H9 (cell line): Measurements from ENCODE around the gene GAL3ST2. TPM values are rescaled to one million over a fixed set of nuclear protein-coding genes. Genes with fewer than 3 reads are reported as not detected.

Source experiments
- DNase-seq: peaks from one replicate; pipeline ENCODE4 v3.0.0-alpha.2; 2017
- H2AFZ ChIP-seq: one replicate; pipeline ENCODE4 v1.6.1; 2013; ENCODE audit warnings: mild to moderate bottlenecking, low read length, control low read depth, moderate library complexity
- H2AK5ac ChIP-seq: 2 replicates; pipeline ENCODE4 v1.6.1; 2013; ENCODE audit warnings: low read length, control low read depth, mixed read lengths; ENCODE audit not compliant: insufficient read length
- H2BK120ac ChIP-seq: one replicate; pipeline ENCODE4 v1.6.1; 2013; ENCODE audit warnings: low read depth, mild to moderate bottlenecking, low read length, control low read depth, inconsistent platforms; ENCODE audit not compliant: poor library complexity, severe bottlenecking
- H2BK12ac ChIP-seq: 2 replicates; pipeline ENCODE4 v1.6.1; 2013; ENCODE audit warnings: low read length, control low read depth, mixed read lengths, low read depth; ENCODE audit not compliant: insufficient read length
- H2BK15ac ChIP-seq: 2 replicates; pipeline ENCODE4 v1.6.1; 2013; ENCODE audit warnings: low read depth, low read length, control low read depth
- H2BK20ac ChIP-seq: one replicate; pipeline ENCODE4 v1.6.1; 2013; ENCODE audit warnings: low read depth, mild to moderate bottlenecking, low read length, control low read depth, inconsistent platforms; ENCODE audit not compliant: poor library complexity, severe bottlenecking
- H2BK5ac ChIP-seq: 2 replicates; pipeline ENCODE4 v1.6.1; 2013; ENCODE audit warnings: low read length, control low read depth, mixed read lengths; ENCODE audit not compliant: insufficient read length
- H3K14ac ChIP-seq: 2 replicates; pipeline ENCODE4 v1.6.1; 2013; ENCODE audit warnings: low read length, control low read depth; ENCODE audit not compliant: insufficient read depth
- H3K18ac ChIP-seq: 2 replicates; pipeline ENCODE4 v1.6.1; 2013; ENCODE audit warnings: low read depth, mild to moderate bottlenecking, mixed read lengths, low read length, control low read depth; ENCODE audit not compliant: insufficient read length
- H3K23ac ChIP-seq: 2 replicates; pipeline ENCODE4 v1.6.1; 2013; ENCODE audit warnings: low read length, control low read depth, mixed read lengths, low read depth; ENCODE audit not compliant: insufficient read length
- H3K23me2 ChIP-seq: 2 replicates; pipeline ENCODE4 v1.6.1; 2013; ENCODE audit warnings: low read depth, mild to moderate bottlenecking, mixed read lengths, low read length, control low read depth; ENCODE audit not compliant: insufficient read length, poor library complexity, severe bottlenecking
- H3K27ac ChIP-seq: 2 replicates; pipeline ENCODE4 v1.5.1; 2013; ENCODE audit warnings: low read length, control low read depth, mixed read lengths, low read depth; ENCODE audit not compliant: insufficient read length
- H3K27me3 ChIP-seq: 2 replicates; pipeline ENCODE4 v1.6.1; 2013; ENCODE audit warnings: low read length, control low read depth, inconsistent platforms; ENCODE audit not compliant: insufficient read depth
- H3K4ac ChIP-seq: 2 replicates; pipeline ENCODE4 v1.6.1; 2013; ENCODE audit warnings: low read depth, mild to moderate bottlenecking, control low read depth, inconsistent platforms, low read length, moderate library complexity
- H3K4me1 ChIP-seq: 2 replicates; pipeline ENCODE4 v1.6.1; 2013; ENCODE audit warnings: low read length, control low read depth, inconsistent platforms; ENCODE audit not compliant: insufficient read depth
- H3K4me2 ChIP-seq: 2 replicates; pipeline ENCODE4 v1.6.1; 2013; ENCODE audit warnings: low read length, control low read depth, mixed read lengths; ENCODE audit not compliant: insufficient read length, insufficient read depth
- H3K56ac ChIP-seq: 2 replicates; pipeline ENCODE4 v1.6.1; 2013; ENCODE audit warnings: low read depth, mild to moderate bottlenecking, mixed read lengths, low read length, control low read depth; ENCODE audit not compliant: insufficient read length
- H3K79me1 ChIP-seq: 2 replicates; pipeline ENCODE4 v1.6.1; 2013; ENCODE audit warnings: low read depth, mild to moderate bottlenecking, moderate library complexity, low read length, control low read depth, inconsistent platforms; ENCODE audit not compliant: insufficient read depth, poor library complexity, severe bottlenecking
- H3K79me2 ChIP-seq: 2 replicates; pipeline ENCODE4 v1.6.1; 2013; ENCODE audit warnings: low read length, control low read depth, inconsistent platforms; ENCODE audit not compliant: insufficient read depth
- H3K9ac ChIP-seq: 2 replicates; pipeline ENCODE4 v1.6.1; 2013; ENCODE audit warnings: low read length, control low read depth, mixed read lengths; ENCODE audit not compliant: insufficient read length; ENCODE audit errors: extremely low read depth
- H3K9me3 ChIP-seq: one replicate; pipeline ENCODE4 v1.6.1; 2013; ENCODE audit warnings: low read depth, low read length, inconsistent platforms; ENCODE audit not compliant: control insufficient read depth
- H3T11ph ChIP-seq: one replicate; pipeline ENCODE4 v1.6.1; 2013; ENCODE audit warnings: mild to moderate bottlenecking, low read length, control low read depth, inconsistent platforms
- H4K20me1 ChIP-seq: one replicate; pipeline ENCODE4 v1.6.1; 2013; ENCODE audit not compliant: control insufficient read depth, insufficient read length, insufficient read depth
- H4K5ac ChIP-seq: 2 replicates; pipeline ENCODE4 v1.6.1; 2013; ENCODE audit warnings: low read depth, mild to moderate bottlenecking, mixed read lengths, low read length, control low read depth; ENCODE audit not compliant: insufficient read length
- H4K8ac ChIP-seq: replicated peaks from 2 replicates; pipeline ENCODE4 v1.6.1; 2013; ENCODE audit warnings: low read length, control low read depth, mixed read lengths, low read depth; ENCODE audit not compliant: insufficient read length
- H4K91ac ChIP-seq: 2 replicates; pipeline ENCODE4 v1.6.1; 2013; ENCODE audit warnings: low read depth, mild to moderate bottlenecking, moderate library complexity, mixed read lengths, low read length, control low read depth; ENCODE audit not compliant: insufficient read length
- H3K27ac Mint-ChIP-seq, 3 experiments: 2 replicates in 2 of 3; 3 replicates in 1 of 3; pipeline ENCODE4 v1.8.0; 2020 to 2021; ENCODE audit warnings: mixed read lengths in 3 of 3, mild to moderate bottlenecking in 1 of 3, moderate library complexity in 1 of 3
- H3K27me3 Mint-ChIP-seq: 2 replicates; pipeline ENCODE4 v1.8.0; 2021; ENCODE audit warnings: low read depth, mild to moderate bottlenecking, moderate library complexity, mixed read lengths
- H3K36me3 Mint-ChIP-seq, 3 experiments: 2 replicates in 2 of 3; 3 replicates in 1 of 3; pipeline ENCODE4 v1.8.0; 2020 to 2021; ENCODE audit warnings: low read depth in 3 of 3, mixed read lengths in 3 of 3; ENCODE audit not compliant: insufficient read depth in 1 of 3
- H3K4me1 Mint-ChIP-seq, 2 experiments: 2 replicates each; pipeline ENCODE4 v1.8.0; 2020; ENCODE audit warnings: mixed read lengths in 2 of 2
- H3K4me3 Mint-ChIP-seq, 2 experiments: 2 replicates in 1 of 2; 3 replicates in 1 of 2; pipeline ENCODE4 v1.8.0; 2020 to 2021; ENCODE audit warnings: mild to moderate bottlenecking in 2 of 2, mixed read lengths in 2 of 2, moderate library complexity in 1 of 2
- H3K9me3 Mint-ChIP-seq, 2 experiments: 2 replicates in 1 of 2; 3 replicates in 1 of 2; pipeline ENCODE4 v1.8.0; 2020; ENCODE audit warnings: mild to moderate bottlenecking in 2 of 2, mixed read lengths in 2 of 2, moderate library complexity in 1 of 2
- WGBS: extraction: QIAGEN DNeasy Blood & Tissue Kit; methylation state at CpG from one replicate; pipeline ENCODE4 v1.1.7; 2013; ENCODE audit warnings: missing lambda C conversion rate, low lambda C conversion rate, mixed read lengths; ENCODE audit not compliant: insufficient read length; ENCODE audit errors: extremely low coverage; 5-methylcytosine and 5-hydroxymethylcytosine counted together
- total RNA-seq: library from RNA; stranded (reverse); gene quantifications from 2 replicates; pipeline ENCODE4 v1.2.1, GENCODE V29; 2021
- TF ChIP-seq, protein P1 (sequence below): fragments of 200-600 bp; sonication (generic); conservative IDR thresholded peaks from 3 replicates; pipeline ENCODE4 v1.8.0; 2021; ENCODE audit warnings: antibody characterized with exemption, mild to moderate bottlenecking

Gene GAL3ST2
- total RNA-seq, 1 experiment from 2014 or later = 0.33 TPM

DNA sequence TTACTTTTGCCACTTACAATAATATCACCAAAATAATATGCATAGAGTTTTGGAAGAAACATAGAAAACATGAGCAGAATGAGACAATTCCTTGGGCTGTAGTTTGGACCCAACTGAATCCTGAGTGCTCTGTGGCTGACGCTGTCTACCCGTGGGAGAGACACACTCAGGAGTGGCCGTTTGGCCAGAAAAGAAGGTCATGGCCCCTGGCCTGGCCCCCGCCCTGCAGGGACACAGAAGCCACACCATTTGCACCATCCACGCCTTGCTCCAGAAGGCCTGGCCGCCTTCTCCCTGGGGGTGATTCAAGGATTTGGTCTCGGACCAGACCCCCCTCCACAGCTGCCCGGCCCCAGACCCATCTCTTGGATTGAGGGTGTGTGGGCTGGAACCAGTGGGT lies 48.6 kb upstream of the GAL3ST2 start:
- H4K5ac ChIP-seq = no peak overlapping the region
- H2BK5ac ChIP-seq = no peak overlapping the region
- no peak overlapping the region for H3K27ac Mint-ChIP-seq
- H2BK120ac ChIP-seq = no peak overlapping the region
- H3K56ac ChIP-seq = no peak overlapping the region
- no peak overlapping the region for H3K4me3 Mint-ChIP-seq
- no peak overlapping the region for H4K91ac ChIP-seq
- no peaks in the 10 kb centered on the region for H3K79me2 ChIP-seq
- no peaks in the 10 kb centered on the region for H3K27me3 ChIP-seq
- no peak overlapping the region for H2BK20ac ChIP-seq
- H3K4me2 ChIP-seq = no peak overlapping the region
- peaks cover 15 to 47% (median 33%) of the 10 kb centered on the region in 3 experiments for H3K36me3 Mint-ChIP-seq
- no peak overlapping the region for H2AK5ac ChIP-seq
- H3T11ph ChIP-seq = no peak overlapping the region
- H4K20me1 ChIP-seq = peaks cover 7% of the 10 kb centered on the region
- H3K9me3 Mint-ChIP-seq = peaks cover 5 to 9% of the 10 kb centered on the region in 2 experiments; a peak in 4 of 5 replicates
- peaks cover 11% of the 10 kb centered on the region for H3K27me3 Mint-ChIP-seq
- H3K27ac ChIP-seq = no peak overlapping the region
- no peak for DNase-seq
- H2BK15ac ChIP-seq = no peak overlapping the region
- H3K23me2 ChIP-seq = no peaks in the 10 kb centered on the region
- no peak overlapping the region for H4K8ac ChIP-seq
- no peak overlapping the region for H3K14ac ChIP-seq
- WGBS = no CpG with 5 or more reads among the region's 8 CpGs
- H3K4ac ChIP-seq = no peak overlapping the region
- no peak overlapping the region for H2AFZ ChIP-seq
- H2BK12ac ChIP-seq = no peak overlapping the region
- no peaks in the 10 kb centered on the region for H3K4me1 ChIP-seq
- 0 out of 4 replicates have a peak, but pooled peaks cover 2 to 5% of the 10 kb centered on the region in 2 experiments for H3K4me1 Mint-ChIP-seq
- H3K9ac ChIP-seq = no peak overlapping the region
- H3K79me1 ChIP-seq = no peaks in the 10 kb centered on the region
- no peak overlapping the region for H3K23ac ChIP-seq
- TF ChIP-seq, protein P1, sequence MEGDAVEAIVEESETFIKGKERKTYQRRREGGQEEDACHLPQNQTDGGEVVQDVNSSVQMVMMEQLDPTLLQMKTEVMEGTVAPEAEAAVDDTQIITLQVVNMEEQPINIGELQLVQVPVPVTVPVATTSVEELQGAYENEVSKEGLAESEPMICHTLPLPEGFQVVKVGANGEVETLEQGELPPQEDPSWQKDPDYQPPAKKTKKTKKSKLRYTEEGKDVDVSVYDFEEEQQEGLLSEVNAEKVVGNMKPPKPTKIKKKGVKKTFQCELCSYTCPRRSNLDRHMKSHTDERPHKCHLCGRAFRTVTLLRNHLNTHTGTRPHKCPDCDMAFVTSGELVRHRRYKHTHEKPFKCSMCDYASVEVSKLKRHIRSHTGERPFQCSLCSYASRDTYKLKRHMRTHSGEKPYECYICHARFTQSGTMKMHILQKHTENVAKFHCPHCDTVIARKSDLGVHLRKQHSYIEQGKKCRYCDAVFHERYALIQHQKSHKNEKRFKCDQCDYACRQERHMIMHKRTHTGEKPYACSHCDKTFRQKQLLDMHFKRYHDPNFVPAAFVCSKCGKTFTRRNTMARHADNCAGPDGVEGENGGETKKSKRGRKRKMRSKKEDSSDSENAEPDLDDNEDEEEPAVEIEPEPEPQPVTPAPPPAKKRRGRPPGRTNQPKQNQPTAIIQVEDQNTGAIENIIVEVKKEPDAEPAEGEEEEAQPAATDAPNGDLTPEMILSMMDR = no peak
- no peak overlapping the region for H3K18ac ChIP-seq
- H3K9me3 ChIP-seq = peaks cover 4% of the 10 kb centered on the region
